Measurements from ENCODE around the gene PEX7.
"Not testable (repeated sequence)": the region's sequence is repeated elsewhere in the genome, so short reads cannot be mapped to it uniquely, and the experiment has no call there.

Gene PEX7

DNA sequence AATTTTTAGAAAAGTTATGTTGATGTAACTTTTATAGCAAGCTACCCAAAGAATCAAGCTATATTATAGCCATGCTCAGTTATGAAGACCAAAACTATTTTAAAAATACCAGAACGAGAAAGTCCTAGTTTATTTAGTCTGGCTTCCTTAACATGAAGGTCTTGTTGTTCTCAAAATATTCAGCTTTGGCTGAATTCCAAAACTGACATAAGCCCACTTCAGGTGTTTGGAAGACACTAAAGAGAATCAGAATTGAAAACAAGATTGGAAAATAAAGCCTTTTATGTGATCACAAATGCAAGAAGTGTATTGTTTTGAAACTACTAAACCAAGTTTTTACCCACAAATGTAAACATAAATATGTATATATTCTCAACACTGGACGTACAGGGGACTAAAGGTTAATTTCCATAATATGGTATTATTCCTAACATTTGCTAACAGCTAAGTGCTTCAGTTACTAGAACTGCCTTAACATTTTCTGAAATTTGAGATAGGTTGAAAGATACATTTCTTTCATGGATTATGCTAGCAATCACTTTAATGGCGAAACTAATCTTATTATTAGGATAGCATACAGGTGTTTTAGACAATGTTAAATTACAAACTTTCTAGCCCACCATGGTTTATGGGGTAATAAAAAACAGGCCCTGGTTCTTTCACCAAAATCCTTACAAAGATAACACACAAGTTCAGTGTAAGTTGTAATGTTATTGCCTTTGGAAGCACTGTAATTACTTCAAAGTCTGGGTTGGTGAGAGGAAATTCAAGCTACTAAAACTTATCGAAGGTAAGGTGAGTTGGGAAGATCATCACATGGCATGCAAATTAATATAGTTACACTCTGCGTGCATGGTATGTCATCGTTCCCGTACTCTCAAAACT, 31.7 kb upstream of the PEX7 start:
- DNase-seq (ENCODE audit: low read depth): no peak

DNA sequence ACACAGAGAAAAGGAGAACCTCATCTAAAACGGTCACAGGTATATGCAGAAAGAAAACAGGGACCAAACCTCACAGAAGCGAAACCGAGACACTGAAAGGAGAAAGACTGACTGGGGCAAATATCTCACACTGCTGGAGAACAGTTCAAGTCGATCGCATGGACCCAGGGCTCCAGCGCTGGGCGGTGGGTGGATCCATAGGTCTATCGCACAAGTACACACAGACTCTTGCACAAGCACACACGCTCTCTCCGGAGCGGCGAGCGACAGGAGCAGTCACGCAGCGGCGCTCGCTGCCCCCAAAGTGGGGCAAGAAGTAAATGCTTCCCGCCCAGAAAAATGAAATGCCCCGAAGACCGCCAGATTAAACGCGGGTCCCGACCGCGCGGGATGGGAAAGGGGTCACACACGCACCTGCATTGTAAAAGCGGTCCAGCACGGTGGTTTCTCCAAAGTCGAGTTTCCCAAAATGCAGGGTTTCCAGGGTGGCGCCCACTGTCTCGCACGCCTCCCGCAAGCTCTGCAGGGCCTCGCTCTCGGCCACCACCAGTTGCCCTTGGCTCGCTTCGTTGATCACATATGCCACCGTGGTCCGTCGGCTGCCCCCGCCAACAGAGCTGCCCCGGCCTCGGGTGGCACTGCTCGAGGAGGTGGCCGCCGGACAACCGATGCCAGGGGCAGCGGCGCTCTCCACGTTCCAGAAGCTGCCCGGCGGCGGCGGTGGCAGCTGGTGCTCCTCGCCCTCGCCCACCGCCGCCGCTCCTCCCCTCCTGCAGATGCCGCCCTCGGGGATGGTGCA, 30.9 kb upstream of the PEX7 start:
- DNase-seq (ENCODE audit: low read depth): peak; percentile 19

DNA sequence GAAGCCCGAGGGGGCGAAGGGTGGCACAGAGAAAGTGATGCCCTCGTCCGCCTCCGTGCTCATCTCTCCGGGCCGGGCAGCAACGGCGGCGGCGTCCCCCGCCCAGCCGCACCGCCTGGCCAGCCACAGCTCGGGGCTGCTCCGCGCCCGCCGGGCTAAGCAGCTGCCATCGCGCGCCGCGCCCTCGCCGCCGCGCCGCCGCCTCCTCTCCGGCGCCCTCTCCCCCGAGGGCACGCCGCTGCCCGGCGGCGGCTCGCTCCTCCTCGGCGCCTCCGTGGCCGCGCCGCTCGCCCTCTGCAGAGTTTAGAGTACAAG, 30.3 kb upstream of the PEX7 start:
- DNase-seq (ENCODE audit: low read depth): no peak

DNA sequence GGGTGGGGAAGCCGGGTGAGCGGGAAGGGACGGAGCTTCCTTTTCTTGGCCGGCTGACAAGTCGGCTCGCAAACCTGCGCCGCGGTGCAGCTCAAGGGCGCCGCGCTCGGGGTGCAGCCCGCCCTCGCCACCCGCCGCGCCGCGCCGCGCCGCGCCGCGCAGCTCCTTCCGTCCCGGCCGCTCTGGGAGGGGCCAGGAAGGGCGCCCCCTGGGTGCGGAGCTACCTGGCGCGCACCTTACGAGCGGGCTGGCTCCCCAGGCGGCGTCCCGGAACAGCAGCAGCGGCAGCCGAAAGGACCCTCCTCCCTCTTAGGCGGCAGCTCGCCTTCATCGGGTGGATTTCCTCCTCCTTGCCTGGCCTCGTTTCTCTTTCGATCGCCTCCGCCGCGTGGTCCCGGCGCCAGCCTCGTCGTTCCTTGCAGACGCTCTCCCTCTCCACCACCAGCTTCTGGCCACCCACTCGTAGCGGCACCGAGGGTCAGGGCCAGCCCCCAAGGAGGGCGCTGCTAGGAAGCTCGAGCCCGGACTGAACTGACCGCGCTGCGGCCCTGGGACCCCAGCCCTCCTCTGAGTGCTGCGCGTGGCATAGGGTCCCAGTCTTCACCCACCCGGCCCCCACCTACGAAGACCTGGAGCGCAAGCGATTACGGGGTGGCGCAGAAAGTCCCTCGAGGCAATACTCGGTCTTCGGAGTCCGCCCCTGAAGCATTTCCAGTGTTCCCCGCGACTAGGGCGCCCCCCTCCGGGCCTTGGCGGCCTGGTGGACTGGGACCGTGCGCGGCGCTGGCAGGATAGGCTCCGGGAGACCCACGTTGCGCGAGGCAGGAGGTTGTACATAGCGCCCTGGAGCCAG, 29.8 kb upstream of the PEX7 start, which contains the start of gene MAP3K5:
MAP3K5 (minus strand) TSS at position 68 of the 853 bp plus-strand sequence. CDS start 320 bp downstream, outside the sequence.
- peak; percentile 95 for DNase-seq (ENCODE audit: low read depth)

DNA sequence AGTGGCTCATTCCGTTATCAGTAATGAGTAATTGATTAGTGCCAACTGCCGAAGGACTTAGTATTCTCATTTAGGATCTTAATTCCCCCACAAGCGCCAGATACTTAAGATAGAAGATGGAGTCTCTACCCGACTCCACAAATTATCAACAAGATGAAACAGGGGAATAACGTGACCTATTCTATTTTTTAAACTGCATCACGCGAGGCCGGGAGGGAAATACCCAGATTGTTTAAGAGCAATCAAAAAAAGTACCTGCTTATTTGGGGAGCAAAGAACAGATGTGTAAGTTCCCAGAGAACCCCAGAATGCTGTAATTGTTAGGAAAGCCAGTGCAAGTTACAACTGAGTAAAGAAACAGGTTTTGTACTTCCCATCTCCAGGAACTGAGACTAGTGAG, 29.0 kb upstream of the PEX7 start:
- no peak for DNase-seq (ENCODE audit: low read depth)

DNA sequence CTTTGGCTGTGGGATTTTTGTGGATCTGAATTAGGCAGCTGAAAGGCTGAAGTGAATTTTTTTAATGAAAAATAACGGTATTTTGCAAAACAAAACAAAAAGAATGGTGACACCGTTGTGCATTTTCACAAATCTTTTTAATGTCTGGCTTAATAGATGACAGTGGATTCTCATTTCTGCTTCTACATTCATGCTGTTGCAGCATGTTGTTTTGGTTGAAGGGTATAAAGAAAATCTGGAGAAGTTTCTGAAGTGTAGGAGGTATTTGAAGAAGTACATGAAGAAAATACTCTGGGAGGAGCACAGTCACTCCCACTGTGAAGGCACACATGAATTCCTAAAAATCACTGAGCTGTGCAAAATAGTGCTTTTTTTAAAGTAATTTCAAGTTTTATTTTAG, 27.0 kb upstream of the PEX7 start:
- DNase-seq (ENCODE audit: low read depth): no peak

DNA sequence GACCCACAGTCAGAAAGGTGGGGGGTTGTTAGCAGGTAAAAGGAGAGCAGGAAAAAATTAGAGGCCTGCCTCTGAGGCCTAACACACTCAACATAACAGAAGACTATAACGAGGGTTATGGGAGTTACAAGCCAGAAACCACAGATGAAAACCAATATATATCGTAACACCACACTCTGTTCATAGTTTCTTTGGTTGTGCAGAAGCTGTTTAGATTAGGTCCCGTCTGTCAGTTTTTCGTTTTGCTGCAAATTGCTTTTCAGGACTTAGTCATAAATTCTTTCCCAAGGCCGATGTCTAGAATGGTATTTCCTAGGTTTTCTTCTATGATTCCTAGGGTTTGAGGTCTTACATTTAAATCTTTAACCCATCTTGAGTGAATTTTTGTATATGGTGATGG, 26.4 kb upstream of the PEX7 start:
- no peak for DNase-seq (ENCODE audit: low read depth)

DNA sequence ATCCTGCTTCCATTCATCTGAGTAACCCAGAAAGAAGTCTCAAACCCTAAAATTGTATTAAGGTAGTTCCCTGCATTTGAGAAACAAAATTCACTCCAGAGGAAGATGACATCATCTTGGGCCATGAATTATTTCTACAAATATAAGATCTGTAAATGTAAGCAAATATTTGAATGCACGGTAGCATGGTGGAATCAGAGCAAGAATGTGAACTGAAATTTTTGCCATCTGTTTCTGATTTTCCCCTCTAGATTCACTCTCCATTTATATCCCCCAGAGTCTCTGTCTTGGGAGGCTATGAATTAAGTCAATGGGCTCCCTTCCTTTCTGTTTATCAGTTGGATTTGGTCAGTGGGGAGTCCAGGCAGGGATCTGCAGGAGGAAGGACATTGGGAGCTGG, 24.3 kb upstream of the PEX7 start:
- DNase-seq (ENCODE audit: low read depth): no peak

DNA sequence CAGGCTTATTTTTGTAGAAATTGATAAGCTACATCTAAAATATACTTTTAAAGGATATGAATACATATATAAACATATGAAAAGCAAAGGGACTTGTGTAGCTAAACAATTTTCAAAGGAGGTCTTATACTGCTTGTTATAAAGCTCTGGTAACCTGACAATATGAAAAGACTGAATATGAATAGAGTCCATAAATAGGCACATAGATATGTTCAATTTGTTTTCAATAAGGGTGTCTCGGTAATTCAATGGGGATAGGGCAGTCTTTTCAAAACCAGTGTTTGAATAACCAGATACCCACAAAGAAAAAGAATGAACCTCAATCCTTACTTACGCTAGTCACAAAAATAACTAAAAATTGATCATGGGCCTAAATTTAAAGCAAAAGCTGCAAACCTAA, 20.8 kb upstream of the PEX7 start:
- no peak for DNase-seq (ENCODE audit: low read depth)

DNA sequence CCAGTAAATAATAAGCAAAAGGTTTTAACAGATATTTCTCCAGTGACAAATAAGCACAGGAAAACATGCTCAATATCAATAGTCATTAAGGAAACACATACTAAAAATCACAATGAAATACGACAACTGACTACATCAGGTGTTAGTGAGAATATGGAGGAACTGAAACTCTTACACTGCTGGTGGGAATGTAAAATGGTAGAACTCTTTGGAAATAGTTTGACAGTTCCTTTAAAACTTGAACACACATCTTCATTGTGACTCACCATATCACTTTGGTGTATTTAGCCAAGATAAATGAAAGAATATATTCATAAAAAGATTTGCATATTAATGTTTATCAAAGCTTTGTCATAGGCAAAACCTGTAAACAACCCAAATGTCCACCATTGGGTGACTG, 18.8 kb upstream of the PEX7 start:
- no peak for DNase-seq (ENCODE audit: low read depth)

DNA sequence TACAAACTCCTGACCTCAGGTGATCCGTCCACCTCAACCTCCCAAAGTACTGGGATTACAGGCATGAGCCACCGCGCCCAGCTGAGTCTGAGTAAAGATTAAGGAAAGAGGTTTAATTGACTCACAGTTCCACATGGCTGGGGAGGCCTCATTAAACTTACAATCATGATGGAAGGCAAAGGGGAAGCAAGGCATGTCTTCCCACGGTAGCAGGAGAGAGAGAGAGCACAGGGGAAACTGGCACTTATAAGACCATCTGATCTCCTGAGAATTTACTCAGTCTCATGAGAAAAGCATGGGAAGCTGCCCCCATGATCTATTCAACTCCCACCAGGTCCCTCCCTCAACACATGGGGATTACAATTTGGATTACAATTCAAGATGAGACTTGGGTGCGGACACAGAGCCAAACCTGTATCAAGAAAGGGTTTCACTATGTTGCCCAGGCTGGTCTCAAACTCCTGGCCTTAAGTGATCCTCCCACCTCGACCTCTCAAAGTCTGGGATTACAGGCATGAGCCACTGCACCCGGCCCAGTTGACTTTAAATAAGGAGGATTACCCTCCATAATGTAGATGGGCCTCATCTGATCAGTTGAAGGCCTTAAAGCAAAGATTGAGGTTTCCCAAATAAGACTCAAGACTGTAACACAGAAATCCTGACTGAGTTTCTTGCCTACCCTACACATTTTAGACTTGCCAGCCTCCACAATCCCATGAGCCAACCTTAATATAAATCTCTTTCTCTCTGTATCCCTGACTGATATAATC, 13.1 kb upstream of the PEX7 start:
- no peak for DNase-seq (ENCODE audit: low read depth)

DNA sequence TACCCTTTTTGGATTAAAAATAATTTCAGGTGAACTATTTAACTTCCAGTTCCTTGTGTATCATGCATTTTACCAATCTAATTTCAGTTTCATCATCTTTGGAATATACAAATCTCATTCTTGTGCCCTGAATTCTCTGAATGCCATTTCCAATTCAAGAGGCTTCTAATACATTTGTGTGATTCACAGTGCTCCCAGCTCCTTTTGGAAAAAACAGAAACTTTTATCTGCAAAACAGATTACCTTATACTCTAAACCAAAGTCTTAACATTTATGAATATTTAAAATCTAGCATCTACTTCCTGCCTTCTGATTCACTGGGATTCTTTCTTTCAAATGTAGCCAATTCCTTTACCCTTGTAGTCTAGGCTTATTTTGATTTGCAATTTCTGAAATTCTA, 11.1 kb upstream of the PEX7 start:
- DNase-seq (ENCODE audit: low read depth): no peak

DNA sequence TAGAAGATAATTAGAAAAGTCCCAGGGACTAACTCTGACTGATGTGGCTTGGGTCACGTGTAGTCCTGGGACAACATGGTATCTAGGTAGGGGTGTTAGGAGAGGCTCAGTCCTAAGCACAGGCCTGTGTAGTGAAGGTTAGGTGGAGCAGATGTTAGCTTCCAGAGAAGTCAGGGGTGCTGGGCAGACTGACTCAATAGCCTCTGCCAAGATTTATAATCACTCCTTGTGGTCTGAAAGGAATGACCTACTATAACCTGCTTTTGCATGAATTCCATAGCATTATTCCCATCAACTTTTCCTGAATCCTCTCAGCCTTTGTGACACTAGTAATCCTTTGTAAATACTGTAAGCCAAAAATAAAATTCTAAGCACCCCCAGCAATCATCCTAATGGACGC, 10.2 kb upstream of the PEX7 start:
- DNase-seq (ENCODE audit: low read depth): no peak

DNA sequence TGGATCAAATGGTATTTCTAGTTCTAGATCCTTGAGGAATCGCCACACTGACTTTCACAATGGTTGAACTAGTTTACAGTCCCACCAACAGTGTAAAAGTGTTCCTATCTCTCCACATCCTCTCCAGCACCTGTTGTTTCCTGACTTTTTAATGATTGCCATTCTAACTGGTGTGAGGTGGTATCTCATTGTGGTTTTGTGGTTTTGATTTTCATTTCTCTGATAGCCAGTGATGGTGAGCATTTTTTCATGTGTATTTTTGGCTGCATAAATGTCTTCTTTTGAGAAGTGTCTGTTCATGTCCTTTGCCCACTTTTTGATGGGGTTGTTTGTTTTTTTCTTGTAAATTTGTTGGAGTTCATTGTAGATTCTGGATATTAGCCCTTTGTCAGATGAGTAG, 6.8 kb upstream of the PEX7 start:
- not testable (repeated sequence) for DNase-seq (ENCODE audit: low read depth)

DNA sequence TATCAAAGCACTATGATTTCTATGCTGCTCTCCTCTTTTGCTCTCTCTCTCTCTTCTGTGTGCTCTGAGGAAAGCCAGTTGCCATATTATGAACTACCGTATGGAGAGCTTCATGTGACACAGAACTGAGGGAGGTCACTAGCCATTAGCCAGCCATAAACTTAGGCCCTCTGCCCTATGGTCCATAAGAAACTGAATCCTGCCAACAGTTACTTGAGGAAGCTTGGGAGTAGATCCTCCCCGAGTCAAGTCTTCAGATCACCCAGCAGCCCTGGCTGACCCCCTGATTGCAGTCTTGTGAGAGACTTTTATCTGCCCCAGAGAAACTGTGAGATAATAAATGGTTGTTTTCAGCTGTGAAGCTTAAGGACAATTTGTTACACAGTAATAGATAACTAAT, 5.7 kb upstream of the PEX7 start:
- no peak for DNase-seq (ENCODE audit: low read depth)

DNA sequence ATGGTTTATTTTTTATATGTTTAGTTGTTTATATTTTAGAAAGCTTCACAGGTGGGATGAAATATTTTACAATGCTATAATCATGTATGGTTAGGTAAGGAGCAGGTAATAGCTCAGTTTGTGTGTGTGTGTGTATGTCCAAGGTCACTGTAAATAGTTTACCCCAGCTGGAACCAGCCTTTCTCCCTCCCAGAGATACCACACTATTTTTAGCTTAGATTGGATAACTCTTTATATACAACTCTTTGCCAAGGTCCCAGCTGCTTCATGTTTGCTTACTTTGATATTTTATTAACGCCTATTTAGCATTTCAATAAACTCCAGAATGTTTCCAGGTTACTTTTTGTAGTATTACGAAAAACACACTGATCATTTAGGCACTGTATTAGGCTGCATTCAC, 1.8 kb upstream of the PEX7 start:
- no peak for DNase-seq (ENCODE audit: low read depth)

DNA sequence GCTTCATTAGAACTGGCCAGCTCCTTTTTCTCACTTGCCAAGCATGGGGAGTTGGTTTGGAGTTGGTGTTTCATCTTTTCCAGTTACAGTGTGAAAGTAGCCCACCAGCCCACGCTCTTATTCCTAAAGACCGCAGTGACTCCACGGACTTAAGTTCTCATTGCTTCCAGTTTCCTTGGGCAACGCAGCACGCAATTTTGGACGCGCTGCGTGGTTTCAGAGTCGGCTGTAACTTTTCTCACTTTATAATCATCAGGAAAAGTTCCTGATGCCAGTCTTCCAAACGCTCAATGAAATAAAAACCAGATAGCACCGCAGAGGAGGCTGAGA, 381 bp upstream of the PEX7 start:
- DNase-seq (ENCODE audit: low read depth): no peak

DNA sequence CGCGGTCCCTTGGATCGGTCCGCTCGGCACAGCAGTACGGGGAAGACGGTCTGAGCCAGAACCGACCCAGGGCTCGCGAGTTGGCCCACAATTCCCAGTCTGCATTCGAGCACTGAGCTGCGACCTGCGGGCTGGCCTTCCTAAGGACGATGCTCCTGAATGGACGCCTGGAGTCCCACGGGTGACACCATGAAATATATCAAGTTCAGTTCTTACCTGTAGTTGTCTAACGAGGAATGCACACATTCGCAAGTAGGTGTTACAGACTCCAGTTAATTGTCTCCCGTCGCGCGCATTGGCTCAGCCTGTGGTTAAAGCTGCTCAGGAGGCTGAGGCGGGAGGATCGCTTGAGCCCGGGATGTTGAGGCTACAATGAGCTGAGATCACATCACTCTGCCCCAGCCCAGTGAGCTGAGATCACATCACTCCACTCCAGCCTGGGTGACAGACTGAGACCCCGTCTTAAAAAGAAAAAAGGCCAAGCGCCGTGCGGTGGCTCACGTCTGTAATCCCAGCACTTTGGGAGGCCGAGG, 802 bp downstream of the PEX7 start:
- no peak for DNase-seq (ENCODE audit: low read depth)

DNA sequence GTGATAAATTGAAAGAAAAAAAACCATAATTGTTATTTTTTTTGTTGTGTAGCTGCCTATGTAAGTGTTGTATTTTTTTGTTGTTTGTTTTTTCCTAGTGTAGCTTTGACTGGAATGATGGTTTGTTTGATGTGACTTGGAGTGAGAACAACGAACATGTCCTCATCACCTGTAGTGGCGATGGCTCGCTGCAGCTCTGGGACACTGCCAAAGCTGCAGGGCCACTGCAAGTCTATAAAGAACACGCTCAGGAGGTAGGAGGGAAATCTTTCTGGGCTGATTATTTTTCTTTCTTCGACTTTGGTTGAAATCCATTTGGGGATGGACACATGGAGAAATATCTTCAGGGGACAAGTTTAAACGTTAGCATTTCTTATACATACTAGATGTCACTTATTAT, 3.8 kb downstream of the PEX7 start:
- no peak for DNase-seq (ENCODE audit: low read depth)

DNA sequence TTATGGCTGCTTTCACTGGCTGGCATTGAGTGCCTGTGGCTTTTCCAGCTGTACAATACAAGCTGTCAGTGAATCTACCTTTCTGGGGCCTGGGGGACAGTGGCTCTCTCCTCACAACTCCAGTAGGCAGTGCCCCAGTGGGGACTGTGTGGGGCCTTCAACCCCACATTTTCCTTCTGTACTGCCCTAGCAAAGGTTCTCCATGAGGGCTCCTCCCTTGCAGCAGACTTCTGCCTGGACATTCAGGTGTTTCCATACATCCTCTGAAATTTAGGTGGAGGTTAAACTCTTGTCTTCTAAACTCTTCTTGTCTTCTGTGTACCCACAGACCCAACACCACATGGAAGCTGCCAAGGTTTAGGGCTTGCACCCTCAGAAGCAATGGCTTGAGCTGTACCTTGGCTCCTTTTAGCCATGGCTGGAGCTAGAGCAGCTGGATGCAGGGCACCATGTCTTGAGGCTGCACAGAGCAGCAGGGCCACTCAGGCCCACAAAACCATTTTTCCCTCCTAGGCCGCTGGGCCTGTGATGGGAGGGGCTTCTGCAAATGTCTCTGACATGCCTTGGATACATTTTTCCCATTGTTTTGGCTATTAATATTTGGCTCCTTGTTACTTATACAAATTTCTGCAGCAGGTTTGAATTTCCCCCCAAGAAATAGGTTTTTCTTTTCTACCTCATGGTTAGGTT, 9.6 kb downstream of the PEX7 start:
- no peak for DNase-seq (ENCODE audit: low read depth)
